ENCODE results near the gene CERCAM.

- TF ChIP-seq CTCF (IDR thresholded peaks at IDR 0.05) (no peak), POLR2A (IDR thresholded peaks at IDR 0.05) (no peak)
These were observed 18.6 kb downstream of the CERCAM start for GRCh38 chr9:128439273-128439672.
